Measurements from ENCODE around the gene SPINK4.

SPINK4 gene

GRCh38 chr9:33297432-33297831, 57.5 kb downstream of the SPINK4 start:
- TF ChIP-seq CTCF (IDR thresholded peaks at IDR 0.05; ENCODE audit: low read depth, low read length, missing control alignments) = no peak
- H3K4me3 ChIP-seq (replicated peaks; ENCODE audit: low read depth, low read length) = no peak overlapping the region
- DNase-seq (ENCODE audit: extremely low read depth, low read depth) = no peak
